Breast epithelium (tissue), 3 donors: ENCODE measurements around the gene MCOLN2.

Source experiments
- CTCF ChIP-seq, 3 donors: fragments of 450-650 bp; IDR thresholded peaks; one replicate each; pipeline ENCODE4 v1.5.1; 2016 to 2017; ENCODE audit warnings: antibody characterized with exemption in 3 of 3, mild to moderate bottlenecking in 3 of 3, moderate library complexity in 3 of 3
- POLR2A ChIP-seq: fragments of 450-650 bp; IDR thresholded peaks from one replicate; pipeline ENCODE4 v1.6.1; 2016; ENCODE audit warnings: antibody characterized with exemption, mild to moderate bottlenecking, moderate library complexity

GRCh38 chr1:84923317-84923716, 73.6 kb downstream of the MCOLN2 start:
- TF ChIP-seq CTCF (IDR thresholded peaks at IDR 0.05): no peak
- no peak for TF ChIP-seq POLR2A
